ENCODE results near the gene C1orf21.

DNA sequence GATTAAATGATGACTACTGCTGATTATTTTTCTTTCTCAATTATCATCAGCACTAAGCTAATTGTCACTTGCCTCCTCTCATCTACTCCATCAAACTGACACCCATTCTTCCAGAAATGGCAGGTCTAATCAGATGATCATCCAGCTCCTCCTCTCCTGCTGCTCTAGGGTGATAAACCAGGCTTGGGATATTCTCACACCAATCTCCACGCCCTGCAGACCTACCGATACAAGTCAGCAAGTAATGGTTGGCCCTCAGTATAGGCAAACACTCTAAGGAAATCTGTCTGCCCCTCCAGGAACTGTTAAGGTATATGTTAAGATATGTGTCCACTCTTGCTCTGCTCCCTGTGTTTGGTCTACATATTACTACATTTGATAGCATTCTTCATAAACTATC is 36.3 kb upstream of the C1orf21 start:
- TF ChIP-seq, protein P1, sequence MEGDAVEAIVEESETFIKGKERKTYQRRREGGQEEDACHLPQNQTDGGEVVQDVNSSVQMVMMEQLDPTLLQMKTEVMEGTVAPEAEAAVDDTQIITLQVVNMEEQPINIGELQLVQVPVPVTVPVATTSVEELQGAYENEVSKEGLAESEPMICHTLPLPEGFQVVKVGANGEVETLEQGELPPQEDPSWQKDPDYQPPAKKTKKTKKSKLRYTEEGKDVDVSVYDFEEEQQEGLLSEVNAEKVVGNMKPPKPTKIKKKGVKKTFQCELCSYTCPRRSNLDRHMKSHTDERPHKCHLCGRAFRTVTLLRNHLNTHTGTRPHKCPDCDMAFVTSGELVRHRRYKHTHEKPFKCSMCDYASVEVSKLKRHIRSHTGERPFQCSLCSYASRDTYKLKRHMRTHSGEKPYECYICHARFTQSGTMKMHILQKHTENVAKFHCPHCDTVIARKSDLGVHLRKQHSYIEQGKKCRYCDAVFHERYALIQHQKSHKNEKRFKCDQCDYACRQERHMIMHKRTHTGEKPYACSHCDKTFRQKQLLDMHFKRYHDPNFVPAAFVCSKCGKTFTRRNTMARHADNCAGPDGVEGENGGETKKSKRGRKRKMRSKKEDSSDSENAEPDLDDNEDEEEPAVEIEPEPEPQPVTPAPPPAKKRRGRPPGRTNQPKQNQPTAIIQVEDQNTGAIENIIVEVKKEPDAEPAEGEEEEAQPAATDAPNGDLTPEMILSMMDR (IDR thresholded peaks at IDR 0.05; ENCODE audit: low read depth, low read length, poor library complexity, severe bottlenecking) = no peak
- no peak for TF ChIP-seq EZH2phosphoT487 (IDR thresholded peaks at IDR 0.05; ENCODE audit: borderline replicate concordance, low read length)

All from DOHH2 (cell line).